Lower leg skin (tissue), 4 donors: ENCODE data around the gene SLC9A3. TPM values are rescaled to one million over a fixed set of nuclear protein-coding genes. Genes with fewer than 3 reads are reported as not detected.

Experiments
- DNase-seq, 2 donors: peaks; one replicate each; pipeline ENCODE4 v3.0.0-alpha.2; 2019; ENCODE audit warnings: low spot score in 2 of 2
- H3K4me3 ChIP-seq: fragments of 200-600 bp; sonication (generic); 2 replicates; pipeline ENCODE4 v1.5.1; 2017; ENCODE audit warnings: mild to moderate bottlenecking, low read depth; ENCODE audit not compliant: poor library complexity, severe bottlenecking
- POLR2A ChIP-seq, 2 donors: fragments of 450-650 bp; IDR thresholded peaks; one replicate each; pipeline ENCODE4 v1.6.1; 2016 to 2017; ENCODE audit warnings: antibody characterized with exemption in 2 of 2, mild to moderate bottlenecking in 1 of 2, moderate library complexity in 1 of 2
- WGBS, 2 donors: methylation state at CpG; one replicate each; pipeline ENCODE4 v1.1.5; 2018; 5-methylcytosine and 5-hydroxymethylcytosine counted together
- intact Hi-C: fragments of 100-400 bp; cut with DNase I; formaldehyde crosslinking; loops from one replicate; pipeline ENCODE4 v1.15.0; 2023; ENCODE audit warnings: low total_unique reads
- total RNA-seq, 4 donors: library from RNA; depleted of rRNA; stranded (reverse); fragments of >200 nt; gene quantifications; one replicate each; pipeline ENCODE4 v1.1.0, GENCODE V29; 2016
- TF ChIP-seq, protein P1 (sequence below), 3 donors: fragments of 450-650 bp; IDR thresholded peaks; one replicate each; pipeline ENCODE4 v1.5.1; 2016; ENCODE audit warnings: antibody characterized with exemption in 3 of 3, mild to moderate bottlenecking in 3 of 3, moderate library complexity in 2 of 3

SLC9A3 gene
- total RNA-seq, 4 donors from 2014 or later: 4.8 to 7.1 (median 5.8) TPM

DNA sequence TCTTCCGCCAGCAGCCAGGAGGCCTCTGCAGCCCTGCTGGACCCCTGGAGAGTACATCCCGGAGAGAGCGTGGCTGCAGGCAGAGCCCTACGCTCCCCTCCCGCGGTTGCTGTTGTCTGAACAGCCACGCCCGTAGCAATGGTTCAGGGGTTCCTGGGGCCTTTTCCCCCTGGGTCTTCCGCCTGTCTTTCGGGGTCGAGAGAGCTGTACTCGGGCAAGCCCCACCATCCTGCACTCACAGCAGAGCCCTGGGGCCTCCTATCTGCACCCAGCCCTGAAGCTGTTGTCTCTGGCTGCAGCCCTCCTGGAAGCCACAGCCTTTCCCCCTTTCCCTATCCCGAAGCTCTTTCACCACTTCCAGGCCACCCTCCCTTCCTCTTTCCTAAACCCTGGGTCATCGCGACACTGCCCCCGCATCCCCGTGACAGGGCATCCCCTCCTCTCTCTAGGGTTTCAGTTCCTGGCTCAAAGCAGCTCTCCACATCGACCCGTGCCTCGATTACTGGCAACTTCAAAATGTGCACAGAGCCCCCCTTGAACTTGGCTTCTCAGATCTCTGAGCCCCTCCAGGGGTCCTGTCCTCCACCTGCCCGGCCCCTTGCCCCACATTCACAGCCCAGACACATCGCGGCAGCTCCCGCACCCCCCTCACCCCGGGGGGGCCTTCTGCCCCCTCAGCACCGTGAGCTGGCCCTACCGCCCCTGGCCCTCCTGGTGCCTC is 44.0 kb upstream of the SLC9A3 start:
- H3K4me3 ChIP-seq: no peak overlapping the region
- peak in 1 of 2 donors; percentile 76 for DNase-seq
- WGBS, 2 donors: 67 to 71% methylated on average over 27 of the region's 27 CpGs
- TF ChIP-seq POLR2A (IDR thresholded peaks at IDR 0.05): no peak
- TF ChIP-seq, protein P1, sequence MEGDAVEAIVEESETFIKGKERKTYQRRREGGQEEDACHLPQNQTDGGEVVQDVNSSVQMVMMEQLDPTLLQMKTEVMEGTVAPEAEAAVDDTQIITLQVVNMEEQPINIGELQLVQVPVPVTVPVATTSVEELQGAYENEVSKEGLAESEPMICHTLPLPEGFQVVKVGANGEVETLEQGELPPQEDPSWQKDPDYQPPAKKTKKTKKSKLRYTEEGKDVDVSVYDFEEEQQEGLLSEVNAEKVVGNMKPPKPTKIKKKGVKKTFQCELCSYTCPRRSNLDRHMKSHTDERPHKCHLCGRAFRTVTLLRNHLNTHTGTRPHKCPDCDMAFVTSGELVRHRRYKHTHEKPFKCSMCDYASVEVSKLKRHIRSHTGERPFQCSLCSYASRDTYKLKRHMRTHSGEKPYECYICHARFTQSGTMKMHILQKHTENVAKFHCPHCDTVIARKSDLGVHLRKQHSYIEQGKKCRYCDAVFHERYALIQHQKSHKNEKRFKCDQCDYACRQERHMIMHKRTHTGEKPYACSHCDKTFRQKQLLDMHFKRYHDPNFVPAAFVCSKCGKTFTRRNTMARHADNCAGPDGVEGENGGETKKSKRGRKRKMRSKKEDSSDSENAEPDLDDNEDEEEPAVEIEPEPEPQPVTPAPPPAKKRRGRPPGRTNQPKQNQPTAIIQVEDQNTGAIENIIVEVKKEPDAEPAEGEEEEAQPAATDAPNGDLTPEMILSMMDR (IDR thresholded peaks at IDR 0.05): no peak
- intact Hi-C loops: no loop called here

- TF ChIP-seq POLR2A (IDR thresholded peaks at IDR 0.05): no peak
- TF ChIP-seq, protein P1 (IDR thresholded peaks at IDR 0.05): no peak
- no peak overlapping the region for H3K4me3 ChIP-seq
- 81 to 87% methylated on average over 12 to 13 of the region's 13 CpGs for WGBS, 2 donors
- peak in 1 of 2 donors; percentile 52 for DNase-seq
- intact Hi-C loops: no loop called here
Measured at GRCh38 chr5:567664-568060, 43.4 kb upstream of the SLC9A3 start.

DNA sequence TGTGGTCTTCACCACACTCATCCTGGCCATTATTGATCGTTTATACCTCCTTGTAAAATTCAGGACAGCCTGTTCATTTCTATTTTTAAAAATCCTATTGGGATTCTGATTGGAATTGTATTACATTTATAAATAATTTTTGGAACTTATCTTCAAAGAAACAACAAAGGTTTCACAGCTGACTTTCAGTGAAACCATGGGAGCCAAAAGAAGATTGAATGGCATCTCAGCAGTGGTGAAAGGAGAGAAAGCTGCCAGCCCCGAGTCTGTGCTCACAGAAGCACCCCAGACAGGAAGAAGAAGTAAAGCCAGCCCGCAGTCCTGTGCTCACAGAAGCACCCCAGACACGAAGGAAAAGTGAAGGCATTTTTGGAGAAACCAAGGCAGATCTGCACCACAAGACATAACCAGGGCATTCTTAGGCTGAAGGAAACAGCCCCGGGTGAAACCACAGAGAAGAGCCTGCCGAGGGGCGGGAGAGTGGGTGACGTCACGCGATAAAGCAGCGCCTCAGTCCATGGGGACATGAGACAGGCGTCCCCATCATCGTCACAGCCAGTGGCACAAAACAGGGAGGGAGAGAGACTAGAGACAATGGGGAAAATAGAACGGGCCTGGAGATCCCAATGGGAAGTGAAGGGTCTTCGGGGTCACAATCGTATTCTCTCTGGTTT is 42.5 kb upstream of the SLC9A3 start:
- WGBS, 2 donors: 88 to 89% methylated on average over 16 of the region's 16 CpGs
- peak in 1 of 2 donors; percentile 57 for DNase-seq
- H3K4me3 ChIP-seq: no peak overlapping the region
- no peak for TF ChIP-seq POLR2A (IDR thresholded peaks at IDR 0.05)
- TF ChIP-seq, protein P1 (IDR thresholded peaks at IDR 0.05): no peak
- intact Hi-C loops: no loop called here

GRCh38 chr5:565782-566440 is 41.7 kb upstream of the SLC9A3 start:
- H3K4me3 ChIP-seq: no peak overlapping the region
- TF ChIP-seq, protein P1 (IDR thresholded peaks at IDR 0.05): no peak
- no peak for TF ChIP-seq POLR2A (IDR thresholded peaks at IDR 0.05)
- WGBS, 2 donors: 15 to 48% methylated on average over 9 to 15 of the region's 20 CpGs
- DNase-seq: peak in 1 of 2 donors; percentile 65
- intact Hi-C loops: no loop called here

- intact Hi-C loops: no loop called here
- DNase-seq: peak in 1 of 2 donors; percentile 74
- no peak for TF ChIP-seq POLR2A (IDR thresholded peaks at IDR 0.05)
- TF ChIP-seq, protein P1 (IDR thresholded peaks at IDR 0.05): no peak
- WGBS, 2 donors: 74 to 88% methylated on average over 4 to 20 of the region's 21 CpGs
- no peak overlapping the region for H3K4me3 ChIP-seq
Measured at GRCh38 chr5:561408-561807, 37.2 kb upstream of the SLC9A3 start.
